Measurements from ENCODE around the gene RTL3. TPM values are rescaled to one million over a fixed set of nuclear protein-coding genes. Genes with fewer than 3 reads are reported as not detected.

The RTL3 gene
- total and polyA plus RNA-seq, 8 donors = 0.04 to 0.16 TPM; not detected in 6

DNA sequence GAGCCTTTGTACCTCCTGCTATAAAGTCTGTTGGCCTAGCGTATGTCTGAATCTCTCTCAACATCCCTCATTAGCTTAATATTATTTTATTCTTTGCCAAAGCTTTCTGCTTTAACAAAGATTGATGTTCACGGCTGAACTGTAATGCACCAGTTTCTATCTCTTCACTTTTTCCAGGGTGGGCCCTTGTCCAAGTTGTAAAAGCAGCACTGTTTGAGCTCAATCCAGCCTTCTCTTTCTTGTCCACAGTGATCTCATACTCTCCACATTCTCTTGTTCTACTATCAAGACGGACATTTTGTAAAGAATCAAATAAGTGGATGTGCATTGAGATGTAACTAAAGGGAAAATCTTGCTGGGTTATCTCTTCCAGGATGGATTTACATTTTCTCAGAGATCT is 34.4 kb upstream of the RTL3 start:
- Histone ChIP-seq H3K27ac (no peak overlapping the region), H3K4me3 (no peak overlapping the region), H3K9me3 (no peaks in the 10 kb centered on the region), H3K4me1 (no peaks in the 10 kb centered on the region), H3K27me3 (peaks cover 0 to 15% (median 2%) of the 10 kb centered on the region in 4 donors), H3K36me3 (no peaks in the 10 kb centered on the region)
- WGBS, 2 donors = 53 to 57% methylated on average over 3 of the region's 3 CpGs
- TF ChIP-seq, protein P1, sequence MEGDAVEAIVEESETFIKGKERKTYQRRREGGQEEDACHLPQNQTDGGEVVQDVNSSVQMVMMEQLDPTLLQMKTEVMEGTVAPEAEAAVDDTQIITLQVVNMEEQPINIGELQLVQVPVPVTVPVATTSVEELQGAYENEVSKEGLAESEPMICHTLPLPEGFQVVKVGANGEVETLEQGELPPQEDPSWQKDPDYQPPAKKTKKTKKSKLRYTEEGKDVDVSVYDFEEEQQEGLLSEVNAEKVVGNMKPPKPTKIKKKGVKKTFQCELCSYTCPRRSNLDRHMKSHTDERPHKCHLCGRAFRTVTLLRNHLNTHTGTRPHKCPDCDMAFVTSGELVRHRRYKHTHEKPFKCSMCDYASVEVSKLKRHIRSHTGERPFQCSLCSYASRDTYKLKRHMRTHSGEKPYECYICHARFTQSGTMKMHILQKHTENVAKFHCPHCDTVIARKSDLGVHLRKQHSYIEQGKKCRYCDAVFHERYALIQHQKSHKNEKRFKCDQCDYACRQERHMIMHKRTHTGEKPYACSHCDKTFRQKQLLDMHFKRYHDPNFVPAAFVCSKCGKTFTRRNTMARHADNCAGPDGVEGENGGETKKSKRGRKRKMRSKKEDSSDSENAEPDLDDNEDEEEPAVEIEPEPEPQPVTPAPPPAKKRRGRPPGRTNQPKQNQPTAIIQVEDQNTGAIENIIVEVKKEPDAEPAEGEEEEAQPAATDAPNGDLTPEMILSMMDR (IDR thresholded peaks at IDR 0.05) = no peak
- ATAC-seq = no peak
- no peak for DNase-seq
- intact Hi-C loops (cut with DNase I) = no loop called here
- no peak for FAIRE-seq

DNA sequence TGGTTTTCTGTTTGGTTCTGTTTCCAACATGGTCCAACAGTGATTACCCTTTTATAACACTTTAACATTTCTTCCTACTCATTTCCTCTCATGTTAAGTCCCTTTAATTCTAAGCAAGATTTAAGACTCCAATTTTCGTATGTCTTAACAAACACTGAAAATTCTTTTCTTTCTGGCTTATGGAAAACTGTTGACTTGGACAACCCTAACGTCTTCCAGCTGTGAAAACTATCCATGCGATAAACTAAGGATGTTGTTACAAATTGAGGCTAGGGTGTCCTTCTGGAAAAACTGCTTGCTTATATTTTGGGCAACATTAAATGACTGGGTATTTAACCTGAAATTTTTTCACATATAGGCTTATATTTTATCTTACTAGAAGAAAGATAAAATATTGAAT is 33.9 kb upstream of the RTL3 start:
- DNase-seq (no peak), ATAC-seq (no peak), FAIRE-seq (peak; percentile 85)
- Histone ChIP-seq H3K36me3 (no peaks in the 10 kb centered on the region), H3K27me3 (peaks cover 0 to 15% (median 2%) of the 10 kb centered on the region in 4 donors), H3K4me1 (no peaks in the 10 kb centered on the region), H3K4me3 (no peak overlapping the region), H3K27ac (no peak overlapping the region), H3K9me3 (no peaks in the 10 kb centered on the region)
- TF ChIP-seq, protein P1 (IDR thresholded peaks at IDR 0.05) = no peak
- intact Hi-C loops (cut with DNase I) = no loop called here
- 51 to 53% methylated on average over 3 of the region's 3 CpGs for WGBS, 2 donors

DNA sequence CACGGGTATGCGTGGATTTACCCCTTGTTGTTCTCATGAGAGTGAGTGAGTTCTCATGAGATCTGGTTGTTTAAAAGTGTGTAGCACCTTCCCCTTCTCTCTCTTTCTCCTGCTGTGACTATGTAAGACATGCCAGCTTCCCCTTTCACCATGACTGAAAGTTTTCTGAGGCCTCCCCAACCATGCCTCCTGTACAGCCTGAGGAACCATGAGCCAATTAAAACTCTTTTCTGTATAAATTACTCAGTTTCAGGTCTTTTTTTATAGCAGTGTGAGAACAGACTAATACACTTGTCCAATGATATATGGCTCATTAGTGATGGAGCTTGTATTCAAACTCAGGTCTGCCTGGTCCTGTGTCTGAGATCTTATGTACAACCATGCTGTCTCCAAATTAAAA is 28.5 kb upstream of the RTL3 start:
- Histone ChIP-seq H3K36me3 (no peaks in the 10 kb centered on the region), H3K4me3 (no peak overlapping the region), H3K9me3 (no peaks in the 10 kb centered on the region), H3K27ac (no peak overlapping the region), H3K4me1 (no peaks in the 10 kb centered on the region), H3K27me3 (peaks cover 0 to 16% (median 0%) of the 10 kb centered on the region in 4 donors)
- ATAC-seq (no peak), DNase-seq (no peak), FAIRE-seq (no peak)
- WGBS, 2 donors = 70 to 76% methylated on average over 2 of the region's 2 CpGs
- intact Hi-C loops (cut with DNase I) = no loop called here
- TF ChIP-seq, protein P1 (IDR thresholded peaks at IDR 0.05) = no peak

DNA sequence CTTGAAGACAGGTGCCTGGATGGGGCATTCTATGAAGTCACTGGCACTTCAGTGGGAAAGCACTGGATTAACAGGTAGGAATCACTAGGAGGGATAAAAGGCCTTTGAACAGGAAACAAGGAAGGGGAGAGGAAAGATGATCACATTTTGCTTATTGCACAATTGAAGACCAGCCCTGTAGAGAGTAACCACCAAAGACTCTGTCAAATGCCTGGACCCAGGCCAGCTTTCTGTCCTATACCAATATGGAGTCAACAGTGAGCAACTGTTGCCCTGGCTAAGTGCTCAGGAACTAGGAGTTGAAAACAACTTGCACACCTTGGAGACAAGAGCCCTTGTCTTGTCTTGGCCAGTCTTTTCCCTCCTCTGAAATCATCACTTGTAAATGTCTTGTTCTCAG is 14.1 kb upstream of the RTL3 start:
- DNase-seq (no peak), FAIRE-seq (no peak), ATAC-seq (no peak)
- no peak overlapping the region for H3K4me3 ChIP-seq
- H3K27ac ChIP-seq = no peak overlapping the region
- no peaks in the 10 kb centered on the region for H3K9me3 ChIP-seq
- no peaks in the 10 kb centered on the region for H3K36me3 ChIP-seq
- no peaks in the 10 kb centered on the region for H3K4me1 ChIP-seq
- peaks cover 0 to 7% (median 0%) of the 10 kb centered on the region in 4 donors for H3K27me3 ChIP-seq
- TF ChIP-seq, protein P1 (IDR thresholded peaks at IDR 0.05) = no peak
- intact Hi-C loops (cut with DNase I) = no loop called here

DNA sequence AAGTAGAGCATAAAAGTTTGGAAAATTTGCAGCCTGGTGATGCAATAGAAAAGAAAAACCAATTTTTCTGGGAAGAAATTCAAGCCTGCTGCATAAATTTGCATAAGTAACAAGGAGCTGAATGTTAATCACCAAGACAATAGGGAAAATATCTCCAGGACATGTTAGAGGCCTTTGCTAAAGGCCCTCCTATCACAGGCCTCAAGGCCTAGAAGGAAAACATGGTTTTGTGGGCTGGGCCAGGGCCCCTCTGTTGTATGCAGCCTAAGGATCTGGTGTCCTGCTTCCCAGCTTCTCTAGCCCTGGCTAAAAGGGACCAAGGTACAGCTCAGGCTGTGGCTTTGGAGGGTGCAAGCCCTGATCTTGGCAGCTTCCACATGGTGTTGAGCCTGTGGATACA is 6.2 kb upstream of the RTL3 start:
- no peak for ATAC-seq
- Histone ChIP-seq H3K4me3 (no peak overlapping the region), H3K36me3 (no peaks in the 10 kb centered on the region), H3K27me3 (no peaks in the 10 kb centered on the region), H3K9me3 (no peaks in the 10 kb centered on the region), H3K27ac (no peak overlapping the region), H3K4me1 (no peaks in the 10 kb centered on the region)
- intact Hi-C loops (cut with DNase I) = no loop called here
- no peak for DNase-seq
- FAIRE-seq = no peak
- TF ChIP-seq, protein P1 (IDR thresholded peaks at IDR 0.05) = no peak
